Endothelial cell of umbilical vein (primary cell): Measurements from ENCODE around the gene STRA6. TPM values are rescaled to one million over a fixed set of nuclear protein-coding genes. Genes with fewer than 3 reads are reported as not detected.

Experiments
- BruUV-seq: library from RNA; stranded (reverse); fragments of 400-500 nt; replicated peaks from 2 replicates; lab custom pipeline; 2021; lab: Mats Ljungman, UMichigan
- CTCF ChIA-PET: fragments of 300-600, 350-600 bp; sonication (Branson Sonifier 250); formaldehyde crosslinking; loops from one replicate; lab custom pipeline; 2021; ENCODE audit warnings: antibody characterized with exemption, inconsistent platforms; lab: Charles Lee
- POLR2A ChIA-PET: fragments of 300-600, 350-600 bp; sonication (Branson Sonifier 250); formaldehyde crosslinking; loops from one replicate; lab custom pipeline; 2021; ENCODE audit warnings: antibody characterized with exemption, inconsistent platforms; lab: Charles Lee
- DNase-seq: peaks from one replicate; pipeline ENCODE4 v3.0.0-alpha.2; 2011; ENCODE audit warnings: low read depth, low spot score
- FAIRE-seq: peaks from 2 replicates; lab custom pipeline; 2011; peaks lifted over from hg19 to GRCh38; lab: Jason Lieb, UNC
- H2AFZ ChIP-seq: 2 replicates; pipeline ENCODE4 v1.6.0; 2012; ENCODE audit warnings: low read depth, low read length, control low read depth, inconsistent platforms
- H3K27ac ChIP-seq: 2 replicates; pipeline ENCODE4 v1.5.1; 2011; ENCODE audit warnings: low read depth, mild to moderate bottlenecking, control low read depth, low read length, moderate library complexity; ENCODE audit not compliant: insufficient read depth
- H3K27me3 ChIP-seq, 2 experiments: 2 replicates each; pipeline versions ENCODE4 v1.6.0 to v1.6.1; 2011; ENCODE audit warnings: low read length in 2 of 2, mixed read lengths in 1 of 2; ENCODE audit not compliant: control insufficient read depth in 2 of 2, insufficient read depth in 2 of 2
- H3K36me3 ChIP-seq, 2 experiments: 2 replicates in 1 of 2; 3 replicates in 1 of 2; pipeline ENCODE4 v1.5.1; 2011; ENCODE audit warnings: low read length in 2 of 2, mild to moderate bottlenecking in 1 of 2, moderate library complexity in 1 of 2; ENCODE audit not compliant: control insufficient read depth in 2 of 2, insufficient read depth in 2 of 2; ENCODE audit errors: extremely low read depth in 1 of 2
- H3K4me1 ChIP-seq: 3 replicates; pipeline ENCODE4 v1.5.1; 2011; ENCODE audit warnings: mild to moderate bottlenecking, low read length; ENCODE audit not compliant: control insufficient read depth, insufficient read depth; ENCODE audit errors: extremely low read depth
- H3K4me2 ChIP-seq: 2 replicates; pipeline ENCODE4 v1.6.1; 2011; ENCODE audit warnings: low read length, control low read depth, mixed read lengths; ENCODE audit not compliant: insufficient read depth
- H3K4me3 ChIP-seq, 3 experiments: fragments of 200-600 bp in 1 of 3; sonication (generic), shearing (Covaris generic) in 1 of 3; replicated peaks in 1 of 3; 2 replicates each; pipeline ENCODE4 v1.5.1; 2011 to 2016; ENCODE audit warnings: control low read depth in 3 of 3, low read length in 3 of 3, mild to moderate bottlenecking in 2 of 3, inconsistent platforms in 1 of 3, low read depth in 1 of 3, moderate library complexity in 1 of 3; ENCODE audit not compliant: insufficient read depth in 1 of 3
- H3K79me2 ChIP-seq: 2 replicates; pipeline ENCODE4 v1.6.0; 2012; ENCODE audit warnings: low read length, inconsistent platforms; ENCODE audit not compliant: control insufficient read depth, insufficient read depth
- H3K9ac ChIP-seq: replicated peaks from 2 replicates; pipeline ENCODE3; 2011; ENCODE audit warnings: low read length, control low read depth; ENCODE audit not compliant: insufficient read depth; ENCODE audit errors: extremely low read depth
- H3K9me1 ChIP-seq: replicated peaks from 3 replicates; pipeline ENCODE4 v1.6.0; 2011; ENCODE audit warnings: mild to moderate bottlenecking, low read length; ENCODE audit not compliant: control insufficient read depth, insufficient read depth; ENCODE audit errors: extremely low read depth
- H3K9me3 ChIP-seq: replicated peaks from 2 replicates; pipeline ENCODE4 v1.5.1; 2012; ENCODE audit warnings: low read length, inconsistent platforms; ENCODE audit not compliant: control insufficient read depth, insufficient read depth
- H4K20me1 ChIP-seq: replicated peaks from 2 replicates; pipeline ENCODE3; 2011; ENCODE audit warnings: mild to moderate bottlenecking, low read length; ENCODE audit not compliant: control insufficient read depth, insufficient read depth; ENCODE audit errors: extremely low read depth
- CTCF ChIP-seq, 2 donors: IDR thresholded peaks; 1 replicate in 1 of 2; 2 replicates in 1 of 2; pipeline ENCODE4 v1.5.1; 2011; ENCODE audit warnings: low read length in 2 of 2, mild to moderate bottlenecking in 2 of 2, moderate library complexity in 2 of 2, control low read depth in 1 of 2, inconsistent platforms in 1 of 2, low read depth in 1 of 2; ENCODE audit not compliant: insufficient read depth in 1 of 2; ENCODE audit errors: extremely low read depth in 1 of 2
- FOS ChIP-seq: IDR thresholded peaks from 2 replicates; pipeline ENCODE4 v1.6.1; 2011; ENCODE audit warnings: mild to moderate bottlenecking, low read length, moderate library complexity, borderline replicate concordance; ENCODE audit not compliant: insufficient read depth
- JUN ChIP-seq: IDR thresholded peaks from 2 replicates; pipeline ENCODE4 v1.6.1; 2011; ENCODE audit warnings: borderline replicate concordance, low read depth; ENCODE audit not compliant: insufficient read length, insufficient read depth
- MAX ChIP-seq: IDR thresholded peaks from 2 replicates; pipeline ENCODE4 v1.6.1; 2011; ENCODE audit not compliant: insufficient read depth, insufficient read length
- MYC ChIP-seq: IDR thresholded peaks from one replicate; pipeline ENCODE4 v1.6.1; 2011; ENCODE audit warnings: mild to moderate bottlenecking, low read depth, low read length
- POLR2AphosphoS5 ChIP-seq: IDR thresholded peaks from 2 replicates; pipeline ENCODE4 v1.6.1; 2012; ENCODE audit warnings: low read depth, mild to moderate bottlenecking, control low read depth, low read length, moderate library complexity; ENCODE audit not compliant: insufficient read depth
- dilution Hi-C: fragments of 300-500 bp; cut with MboI; formaldehyde crosslinking; loops from one replicate; pipeline ENCODE4 v1.15.0; 2019; ENCODE audit warnings: low sequenced_read_pairs; ENCODE audit not compliant: extremely low pct_ligation_motif_present
- intact Hi-C: fragments of 100-400 bp; cut with micrococcal nuclease; formaldehyde crosslinking; loops from one replicate; pipeline ENCODE4 v1.10.0; 2022
- polyA plus RNA-seq, 4 experiments: library from polyadenylated mRNA; depleted of rRNA in 3 of 4; stranded (reverse) in 3 of 4; unstranded in 1 of 4; fragments of >200 nt; gene quantifications; 2 replicates each; pipeline versions ENCODE4 v1.2.1 to v1.2.3, GENCODE V29; 2011 to 2012; ENCODE audit warnings: missing spikeins in 1 of 4
- total RNA-seq: library from RNA; stranded (reverse); gene quantifications from 2 replicates; pipeline ENCODE4 v1.2.3, GENCODE V29; 2021

The STRA6 gene
- total and polyA plus RNA-seq, 2 donors (not counting 3 experiments of a cell fraction or from before 2014, with no cell fraction given), result not detected

- DNase-seq, result no peak
- dilution Hi-C loops, result no loop called here
- ChIA-PET CTCF (interaction anchor here (1.1 to 2.8 kb wide), 2 partner anchors 64 to 79 kb away, joined by 4 to 11 read pairs; no protein-coding TSS in a partner anchor), POLR2A (no interaction called here)
- intact Hi-C loops, result loop anchor here (5.0 kb wide), 2 partner anchors 66 to 79 kb away; no protein-coding TSS in a partner anchor
- Histone ChIP-seq H3K9me3 (no peaks in the 10 kb centered on the region), H4K20me1 (no peaks in the 10 kb centered on the region), H2AFZ (no peak overlapping the region), H3K79me2 (no peaks in the 10 kb centered on the region), H3K4me3 (no peak overlapping the region), H3K9me1 (no peaks in the 10 kb centered on the region), H3K27ac (no peak overlapping the region), H3K4me1 (peaks cover 11% of the 10 kb centered on the region), H3K27me3 (peaks cover 4 to 12% of the 10 kb centered on the region in 2 experiments), H3K36me3 (no peaks in the 10 kb centered on the region), H3K4me2 (no peak overlapping the region), H3K9ac (no peak overlapping the region)
- no peak for TF ChIP-seq POLR2AphosphoS5
- FAIRE-seq, result no peak
- no TSS peak for BruUV-seq
Measured at GRCh38 chr15:74243431-74243830, 40.8 kb upstream of the STRA6 start.

- Histone ChIP-seq H3K36me3 (no peaks in the 10 kb centered on the region), H3K4me3 (no peak overlapping the region), H3K4me1 (peaks cover 11% of the 10 kb centered on the region), H3K9me3 (no peaks in the 10 kb centered on the region), H3K9ac (no peak overlapping the region), H3K4me2 (no peak overlapping the region), H3K27ac (no peak overlapping the region), H3K79me2 (no peaks in the 10 kb centered on the region), H3K9me1 (no peaks in the 10 kb centered on the region), H2AFZ (no peak overlapping the region), H3K27me3 (peaks cover 3 to 12% of the 10 kb centered on the region in 2 experiments), H4K20me1 (no peaks in the 10 kb centered on the region)
- TF ChIP-seq MAX (no peak), POLR2AphosphoS5 (no peak), FOS (peak; percentile 41), MYC (no peak), JUN (no peak), CTCF (IDR thresholded peaks at IDR 0.05; ENCODE audit: extremely low read depth in 1 of 2, insufficient read depth in 1 of 2, low read depth in 1 of 2, low read length in 2 of 2) (no peak)
- POLR2A ChIA-PET, result no interaction called here
- no TSS peak for BruUV-seq
- DNase-seq, result peak; percentile 25
- CTCF ChIA-PET, result interaction anchor here (1.1 to 2.8 kb wide), 2 partner anchors 65 to 80 kb away, joined by 4 to 11 read pairs; no protein-coding TSS in a partner anchor
- dilution Hi-C loops (no loop called here), intact Hi-C loops (loop anchor here (5.0 kb wide), 2 partner anchors 65 to 80 kb away; no protein-coding TSS in a partner anchor)
- peak; percentile 37 for FAIRE-seq
Measured at GRCh38 chr15:74242441-74243185, 40.0 kb upstream of the STRA6 start.
